HG03060 (cell line): ENCODE results near the gene COBLL1.
"Not testable (repeated sequence)": the region's sequence is repeated elsewhere in the genome, so short reads cannot be mapped to it uniquely, and the experiment has no call there.

ENCODE experiments used
- ATAC-seq: cut with Tn5 transposase; IDR thresholded peaks from one replicate; pipeline ENCODE4 v1.9.1; 2021; ENCODE audit warnings: low read depth, moderate number of reproducible peaks; ENCODE audit not compliant: unreplicated experiment

The COBLL1 gene

GRCh38 chr2:164860694-164861042, 19.0 kb upstream of the COBLL1 start:
- ATAC-seq: no peak

- not testable (repeated sequence) for ATAC-seq
Measured at GRCh38 chr2:164859906-164860693, 18.5 kb upstream of the COBLL1 start.

DNA sequence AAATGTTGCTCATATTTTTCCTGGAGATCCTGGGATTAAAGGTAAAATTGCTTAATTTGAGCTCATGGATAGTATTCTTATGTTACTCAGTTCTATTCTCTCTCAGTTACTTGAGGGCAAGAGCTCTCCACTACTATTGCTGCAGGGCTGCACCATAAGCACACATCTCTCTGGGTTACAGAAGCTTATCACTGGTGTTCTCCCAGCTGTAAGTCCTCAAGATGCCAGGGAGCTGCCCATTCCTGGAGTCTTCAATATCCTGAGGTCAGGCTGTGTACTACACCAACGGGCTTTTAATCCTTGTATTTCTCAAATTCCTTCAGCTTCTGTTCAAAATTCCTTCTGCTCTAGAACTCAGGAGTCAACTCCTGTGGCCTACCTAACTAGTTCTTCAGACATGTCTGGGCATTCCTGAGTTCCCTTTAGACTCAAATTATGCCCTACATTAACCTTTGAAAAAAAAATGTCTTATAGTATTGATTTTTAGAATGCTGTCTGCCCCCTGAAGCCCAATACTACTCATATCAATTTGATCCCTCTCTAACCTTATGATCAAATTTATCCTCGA, 17.7 kb upstream of the COBLL1 start:
- ATAC-seq: no peak

GRCh38 chr2:164852086-164852485, 10.5 kb upstream of the COBLL1 start:
- no peak for ATAC-seq

- no peak for ATAC-seq
Measured at GRCh38 chr2:164850235-164850634, 8.6 kb upstream of the COBLL1 start.

DNA sequence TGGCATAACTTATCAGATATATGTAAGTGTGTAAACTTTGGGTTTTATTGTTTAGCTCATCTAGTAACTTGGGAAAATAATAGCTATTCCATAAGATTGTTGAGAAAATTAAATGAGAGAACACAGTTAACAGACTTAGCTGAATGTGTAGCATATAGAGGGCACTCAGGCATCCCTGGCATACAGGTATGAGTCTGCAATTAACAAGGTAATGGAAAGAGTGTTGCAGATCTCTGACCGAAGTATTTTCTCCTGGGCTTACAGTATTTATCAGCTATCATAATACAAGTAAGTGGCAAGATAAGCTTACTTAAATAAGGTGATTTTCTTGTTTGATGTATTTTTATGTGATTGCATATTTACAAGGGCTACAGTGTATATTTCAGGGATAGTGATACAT, 7.9 kb upstream of the COBLL1 start:
- ATAC-seq: no peak

DNA sequence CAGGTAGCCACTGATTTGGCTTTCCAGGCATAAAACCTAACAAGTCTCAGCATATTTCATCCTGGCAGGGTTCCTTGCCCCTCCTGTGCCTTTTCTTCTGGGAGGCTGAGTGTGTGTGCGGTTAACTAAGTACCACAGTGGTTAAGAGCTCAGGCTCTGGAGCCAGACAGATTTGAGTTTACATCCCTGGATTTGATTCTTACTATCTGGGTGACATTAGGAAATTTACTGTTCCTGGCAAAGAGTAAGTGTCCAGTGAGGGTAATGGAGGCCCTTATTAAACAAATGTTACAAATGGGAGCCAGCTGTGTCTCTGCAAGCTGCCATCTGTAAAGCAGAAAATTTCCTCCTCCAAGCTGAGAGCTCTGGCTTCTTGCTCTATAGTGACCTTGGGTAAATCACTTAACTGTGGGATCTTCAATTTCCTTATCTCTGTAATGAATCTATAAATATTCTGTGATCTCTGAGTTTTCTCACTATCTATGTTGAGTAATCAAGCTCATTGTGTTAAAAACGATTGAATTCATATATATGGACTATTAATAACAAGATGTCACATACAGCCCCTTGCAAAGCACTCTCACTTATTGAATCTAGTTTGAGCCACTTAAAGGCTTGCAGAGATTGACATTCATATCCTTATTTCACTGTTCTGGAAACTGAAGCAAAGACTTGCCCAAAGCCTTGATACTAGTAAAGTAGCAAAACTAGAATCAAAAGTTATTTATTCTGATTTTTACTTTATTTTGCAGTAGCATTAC, 6.5 kb upstream of the COBLL1 start:
- ATAC-seq: no peak

DNA sequence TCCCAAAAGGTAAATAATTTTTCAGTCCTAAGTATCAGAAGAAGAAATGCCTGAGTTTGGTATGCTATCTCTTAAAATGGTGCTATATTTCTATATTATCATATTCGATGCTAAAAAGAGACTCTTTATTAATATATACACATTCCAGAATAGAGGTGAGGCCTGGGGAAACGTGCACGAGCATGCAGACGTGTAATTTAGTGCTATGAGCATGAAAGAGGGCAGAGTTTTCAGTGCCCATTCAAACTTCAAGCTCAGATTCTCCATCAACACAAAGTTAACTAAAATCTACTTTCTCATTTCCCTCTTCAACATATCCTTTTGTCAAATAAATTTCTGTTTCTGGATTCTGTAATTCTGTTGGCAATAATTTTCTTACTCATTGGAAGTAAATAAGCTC, 5.7 kb upstream of the COBLL1 start:
- no peak for ATAC-seq

GRCh38 chr2:164846276-164846675, 4.7 kb upstream of the COBLL1 start:
- no peak for ATAC-seq

DNA sequence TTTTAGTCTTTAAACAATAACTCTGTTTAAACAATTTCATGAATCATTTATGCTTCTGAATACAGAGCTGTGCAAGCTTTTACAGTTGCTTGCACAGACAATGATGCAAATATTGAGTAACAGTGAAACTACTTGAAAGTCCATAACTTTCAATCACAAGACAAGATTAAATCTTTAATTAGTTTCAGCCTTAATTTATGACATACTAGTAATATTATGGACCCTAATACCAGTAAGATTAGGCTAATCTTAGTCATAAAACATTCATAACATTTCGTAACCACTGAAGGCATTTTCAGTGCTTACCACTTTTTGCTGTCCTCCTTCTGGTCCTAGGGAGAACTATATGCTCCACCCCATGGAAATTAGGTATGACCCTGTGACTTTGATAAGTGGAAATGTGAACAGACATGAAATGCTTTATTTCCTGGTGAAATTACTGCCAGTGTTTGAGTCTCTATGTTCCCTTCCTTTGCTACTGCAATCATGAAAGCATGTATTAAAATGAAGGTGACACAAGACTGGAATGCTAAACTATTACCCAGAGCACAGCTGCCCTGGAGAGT, 1.8 kb upstream of the COBLL1 start:
- ATAC-seq: no peak

DNA sequence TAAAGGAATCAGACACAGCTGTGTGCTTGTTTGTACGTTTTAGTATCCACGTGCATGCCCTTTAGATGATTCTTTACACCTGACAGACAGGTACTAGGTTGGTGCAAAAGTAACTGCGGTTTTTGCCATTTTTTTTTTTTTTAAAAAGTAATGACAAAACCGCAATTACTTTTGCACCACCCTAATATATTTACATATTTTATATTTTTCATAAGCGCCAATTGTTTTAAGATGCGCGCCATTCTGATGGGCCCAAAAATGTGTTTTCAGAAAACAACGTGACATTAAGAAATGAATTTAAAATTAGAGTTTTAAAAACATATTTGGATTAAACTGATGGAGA, 972 bp upstream of the COBLL1 start:
- no peak for ATAC-seq

DNA sequence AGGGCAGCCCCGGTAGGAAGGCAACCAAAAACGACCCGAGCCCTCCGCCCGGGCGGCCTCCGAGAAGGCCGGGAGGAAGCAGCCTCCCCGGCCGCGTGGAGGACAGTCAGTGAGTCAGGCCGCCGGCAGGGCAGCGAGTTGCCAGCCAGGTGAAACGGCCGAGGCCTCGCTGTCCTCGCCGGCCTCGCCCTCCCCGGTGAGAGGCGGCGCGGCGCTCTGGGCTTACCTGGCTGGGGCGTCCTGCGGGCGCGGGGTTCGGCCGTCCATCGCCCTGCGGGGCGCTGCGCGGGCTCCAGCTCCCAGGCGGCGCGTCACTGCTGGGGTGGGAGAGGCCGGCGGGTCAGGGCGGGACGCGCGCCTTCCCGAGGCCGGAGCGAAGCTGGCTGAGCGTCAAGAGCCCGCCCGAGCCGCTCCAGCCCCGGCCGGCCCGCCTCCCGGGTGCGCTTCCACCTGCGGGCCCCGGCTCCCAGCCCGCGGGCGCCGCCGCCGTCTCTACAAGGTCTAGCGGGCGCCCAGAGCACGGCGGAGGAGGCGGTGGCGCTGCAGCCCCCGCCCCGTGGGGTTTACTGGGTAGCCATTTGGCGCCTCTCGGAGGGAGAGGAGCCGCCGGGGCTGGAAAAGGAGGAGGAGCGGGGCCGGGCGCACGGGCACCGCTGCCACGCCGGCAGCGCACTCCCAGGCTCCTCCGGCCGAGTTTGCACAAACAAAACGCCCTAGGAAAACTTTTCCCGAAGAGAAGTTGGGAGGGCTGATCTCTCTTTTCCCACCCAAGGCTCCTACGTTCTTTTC, 499 bp downstream of the COBLL1 start:
- no peak for ATAC-seq

- ATAC-seq: no peak
Measured at GRCh38 chr2:164840458-164840929, 1.1 kb downstream of the COBLL1 start.

- no peak for ATAC-seq
Measured at GRCh38 chr2:164839914-164840457, 1.6 kb downstream of the COBLL1 start.

DNA sequence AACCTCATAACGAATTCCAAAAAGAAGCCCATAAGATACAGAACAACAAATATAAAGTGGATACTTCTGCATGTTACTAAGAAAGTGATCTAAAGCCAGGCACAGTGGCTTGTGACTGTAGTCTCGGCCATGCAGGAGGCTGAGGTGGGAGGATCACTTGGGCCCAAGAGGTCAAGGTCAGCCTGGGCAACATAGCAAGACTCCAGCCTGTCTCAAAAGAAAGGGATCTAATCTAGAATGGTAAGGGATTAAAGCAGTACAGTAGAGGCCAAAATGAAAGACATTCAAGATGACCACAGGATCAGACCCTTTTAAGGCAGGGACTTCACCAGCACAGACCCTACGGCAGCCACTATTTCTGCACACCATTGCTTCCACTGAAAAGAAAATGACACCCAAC, 3.8 kb downstream of the COBLL1 start:
- no peak for ATAC-seq

- ATAC-seq: no peak
Measured at GRCh38 chr2:164836907-164837306, 4.7 kb downstream of the COBLL1 start.

DNA sequence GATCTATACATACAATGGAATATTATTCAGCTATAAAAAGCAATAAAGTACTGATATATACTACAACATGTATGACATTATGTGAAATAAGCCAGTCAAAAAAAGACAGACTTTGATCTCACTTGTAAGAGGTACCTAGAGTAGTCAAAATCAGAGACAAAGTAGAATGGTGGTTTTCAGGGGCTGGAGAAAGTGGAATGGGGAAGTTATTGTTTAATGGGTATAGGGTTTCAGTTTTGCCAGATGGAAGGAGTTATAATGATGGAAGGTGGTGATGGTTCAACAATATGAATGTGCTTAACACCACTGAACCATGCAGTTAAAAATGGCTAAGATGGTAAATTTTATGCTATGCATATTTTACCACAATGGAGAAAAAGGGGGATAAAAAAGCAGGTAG, 6.3 kb downstream of the COBLL1 start:
- no peak for ATAC-seq

DNA sequence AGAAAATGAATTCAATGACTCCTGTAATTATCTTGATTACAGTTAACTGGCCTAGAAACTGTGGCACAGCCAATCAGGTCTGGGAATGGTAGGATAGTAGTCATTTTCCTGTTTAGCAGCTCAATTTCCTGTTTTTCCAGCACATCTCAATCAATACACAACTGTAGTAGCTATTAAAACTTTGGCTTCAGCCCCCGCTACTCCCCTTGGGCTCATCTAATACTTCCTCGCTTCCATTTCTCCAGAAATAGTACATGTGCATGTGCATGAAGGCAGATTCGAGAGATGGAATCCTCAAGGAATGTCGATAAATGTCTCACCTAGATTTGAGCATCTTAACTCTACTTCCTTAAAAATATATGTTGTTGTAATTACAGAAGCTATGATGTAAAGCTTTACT, 9.7 kb downstream of the COBLL1 start:
- no peak for ATAC-seq

DNA sequence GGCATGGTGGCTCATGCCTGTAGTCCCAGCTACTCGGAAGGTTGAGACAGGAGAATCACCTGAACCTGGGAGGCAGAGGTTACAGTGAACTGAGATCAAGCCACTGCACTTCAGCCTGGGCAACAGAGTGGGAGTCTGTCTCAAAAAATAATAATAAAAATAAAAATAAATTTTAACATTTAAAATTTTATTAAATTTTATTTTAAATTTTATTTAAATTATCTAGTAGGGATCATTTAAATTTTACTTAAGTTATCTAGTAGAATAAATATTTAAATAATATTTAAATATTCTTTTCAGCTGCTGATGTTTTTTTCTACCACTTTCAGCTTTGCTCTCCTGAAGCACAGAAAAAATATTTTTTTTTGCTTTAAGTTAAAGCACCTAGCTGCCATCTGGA, 10.4 kb downstream of the COBLL1 start:
- no peak for ATAC-seq
